Measurements from ENCODE around the gene CACNA1I.

DNA sequence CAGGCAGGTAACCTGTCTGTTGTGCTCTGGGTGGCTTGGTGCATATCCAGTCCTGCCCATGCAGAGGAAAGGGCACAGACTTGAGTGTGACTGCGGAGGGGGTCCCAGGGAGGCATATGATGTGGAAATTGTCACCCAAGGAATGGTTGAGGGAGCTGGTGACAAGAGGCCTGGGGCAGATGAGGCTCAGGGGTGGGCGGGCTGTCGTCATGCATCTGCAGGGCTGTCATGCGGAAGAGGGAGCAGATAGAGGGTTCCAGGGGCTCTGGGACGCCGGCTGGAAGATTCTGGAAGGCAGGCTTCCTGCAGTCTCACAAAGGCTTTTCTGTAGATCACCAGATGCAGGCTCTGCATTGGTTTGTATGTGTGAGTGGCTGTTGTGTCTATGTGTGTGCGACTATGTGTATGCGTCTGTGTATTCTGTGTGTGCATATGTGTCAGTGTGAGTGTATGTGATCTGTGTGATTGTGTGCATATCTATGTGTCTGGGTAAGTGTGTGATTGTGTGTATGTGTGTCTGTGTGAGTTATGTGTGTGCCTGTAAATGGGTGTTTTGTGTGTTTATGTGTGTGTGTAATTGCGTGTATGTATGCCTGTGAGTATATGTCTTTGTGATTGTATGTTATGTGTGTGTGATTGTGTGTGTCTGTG, 7.6 kb upstream of the CACNA1I start:
- TF ChIP-seq, protein P1, sequence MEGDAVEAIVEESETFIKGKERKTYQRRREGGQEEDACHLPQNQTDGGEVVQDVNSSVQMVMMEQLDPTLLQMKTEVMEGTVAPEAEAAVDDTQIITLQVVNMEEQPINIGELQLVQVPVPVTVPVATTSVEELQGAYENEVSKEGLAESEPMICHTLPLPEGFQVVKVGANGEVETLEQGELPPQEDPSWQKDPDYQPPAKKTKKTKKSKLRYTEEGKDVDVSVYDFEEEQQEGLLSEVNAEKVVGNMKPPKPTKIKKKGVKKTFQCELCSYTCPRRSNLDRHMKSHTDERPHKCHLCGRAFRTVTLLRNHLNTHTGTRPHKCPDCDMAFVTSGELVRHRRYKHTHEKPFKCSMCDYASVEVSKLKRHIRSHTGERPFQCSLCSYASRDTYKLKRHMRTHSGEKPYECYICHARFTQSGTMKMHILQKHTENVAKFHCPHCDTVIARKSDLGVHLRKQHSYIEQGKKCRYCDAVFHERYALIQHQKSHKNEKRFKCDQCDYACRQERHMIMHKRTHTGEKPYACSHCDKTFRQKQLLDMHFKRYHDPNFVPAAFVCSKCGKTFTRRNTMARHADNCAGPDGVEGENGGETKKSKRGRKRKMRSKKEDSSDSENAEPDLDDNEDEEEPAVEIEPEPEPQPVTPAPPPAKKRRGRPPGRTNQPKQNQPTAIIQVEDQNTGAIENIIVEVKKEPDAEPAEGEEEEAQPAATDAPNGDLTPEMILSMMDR (IDR thresholded peaks at IDR 0.05), result no peak
- TF ChIP-seq POLR2A (IDR thresholded peaks at IDR 0.05), result no peak
